ENCODE results near the gene BRD3OS.

The BRD3OS gene

GRCh38 chr9:134034215-134035040, 9.1 kb downstream of the BRD3OS start:
- peak; percentile 81 for DNase-seq (ENCODE audit: low spot score)

- DNase-seq (ENCODE audit: low spot score), result peak; percentile 73
Measured at GRCh38 chr9:134035041-134036039, 10.1 kb downstream of the BRD3OS start.

- DNase-seq (ENCODE audit: low spot score), result no peak
Measured at GRCh38 chr9:134036130-134036529, 10.8 kb downstream of the BRD3OS start.

- no peak for DNase-seq (ENCODE audit: low spot score)
Measured at GRCh38 chr9:134037641-134038040, 12.4 kb downstream of the BRD3OS start.

GRCh38 chr9:134039386-134040175, 14.3 kb downstream of the BRD3OS start:
- DNase-seq (ENCODE audit: low spot score), result no peak

- no peak for DNase-seq (ENCODE audit: low spot score)
Measured at GRCh38 chr9:134040176-134040565, 14.9 kb downstream of the BRD3OS start.

GRCh38 chr9:134040781-134041648, 15.7 kb downstream of the BRD3OS start:
- DNase-seq (ENCODE audit: low spot score), result no peak

- DNase-seq (ENCODE audit: low spot score), result no peak
Measured at GRCh38 chr9:134041649-134041962, 16.3 kb downstream of the BRD3OS start.

- no peak for DNase-seq (ENCODE audit: low spot score)
Measured at GRCh38 chr9:134043531-134043988, 18.3 kb downstream of the BRD3OS start.

GRCh38 chr9:134044944-134045343, 19.7 kb downstream of the BRD3OS start:
- DNase-seq (ENCODE audit: low spot score), result no peak

- no peak for DNase-seq (ENCODE audit: low spot score)
Measured at GRCh38 chr9:134045841-134046544, 20.7 kb downstream of the BRD3OS start.

GRCh38 chr9:134046894-134047681, 21.8 kb downstream of the BRD3OS start:
- DNase-seq (ENCODE audit: low spot score), result peak; percentile 29

GRCh38 chr9:134047868-134048581, 22.7 kb downstream of the BRD3OS start:
- DNase-seq (ENCODE audit: low spot score), result no peak

GRCh38 chr9:134048582-134048968, 23.3 kb downstream of the BRD3OS start:
- no peak for DNase-seq (ENCODE audit: low spot score)

- no peak for DNase-seq (ENCODE audit: low spot score)
Measured at GRCh38 chr9:134049236-134049635, 24.0 kb downstream of the BRD3OS start.

- no peak for DNase-seq (ENCODE audit: low spot score)
Measured at GRCh38 chr9:134049772-134050588, 24.7 kb downstream of the BRD3OS start.

- DNase-seq (ENCODE audit: low spot score), result no peak
Measured at GRCh38 chr9:134050726-134051125, 25.4 kb downstream of the BRD3OS start.

- DNase-seq (ENCODE audit: low spot score), result no peak
Measured at GRCh38 chr9:134051319-134051718, 26.0 kb downstream of the BRD3OS start.
